ENCODE results near the gene AKAIN1.

The AKAIN1 gene

GRCh38 chr18:5197032-5197434 lies at the start of gene AKAIN1:
AKAIN1 (minus strand) TSS chr18:5197257; CDS start chr18:5197053, 204 bp downstream.
- peak in 1 of 3 donors; percentile 14 for DNase-seq (ENCODE audit: low read depth in 2 of 3, low spot score in 1 of 3)

GRCh38 chr18:5244941-5245340 lies 47.9 kb upstream of the AKAIN1 start:
- no peak for DNase-seq (ENCODE audit: low read depth in 2 of 3, low spot score in 1 of 3)

GRCh38 chr18:5239447-5239846 lies 42.4 kb upstream of the AKAIN1 start:
- no peak for DNase-seq (ENCODE audit: low read depth in 2 of 3, low spot score in 1 of 3)

- peak; percentile 9 to 23 (median 20) for DNase-seq (ENCODE audit: low read depth in 2 of 3, low spot score in 1 of 3)
These were observed 41.4 kb upstream of the AKAIN1 start for GRCh38 chr18:5238371-5238976.

GRCh38 chr18:5237723-5238370 lies 40.8 kb upstream of the AKAIN1 start:
- DNase-seq (ENCODE audit: low read depth in 2 of 3, low spot score in 1 of 3): peak; percentile 70 to 81 (median 76)

GRCh38 chr18:5237083-5237722 lies 40.1 kb upstream of the AKAIN1 start:
- peak in 2 of 3 donors; percentile 0 to 14 for DNase-seq (ENCODE audit: low read depth in 2 of 3, low spot score in 1 of 3)

- DNase-seq (ENCODE audit: low read depth in 2 of 3, low spot score in 1 of 3): no peak
These were observed 17.7 kb upstream of the AKAIN1 start for GRCh38 chr18:5214583-5215351.

- no peak for DNase-seq (ENCODE audit: low read depth in 2 of 3, low spot score in 1 of 3)
These were observed 10.6 kb upstream of the AKAIN1 start for GRCh38 chr18:5207471-5208150.

GRCh38 chr18:5198311-5198710 lies 1.3 kb upstream of the AKAIN1 start:
- DNase-seq (ENCODE audit: low read depth in 2 of 3, low spot score in 1 of 3): no peak

- no peak for DNase-seq (ENCODE audit: low read depth in 2 of 3, low spot score in 1 of 3)
These were observed 404 bp upstream of the AKAIN1 start for GRCh38 chr18:5197461-5197860.

GRCh38 chr18:5196253-5197031 lies 615 bp downstream of the AKAIN1 start:
- no peak for DNase-seq (ENCODE audit: low read depth in 2 of 3, low spot score in 1 of 3)

- DNase-seq (ENCODE audit: low read depth in 2 of 3, low spot score in 1 of 3): no peak
These were observed 1.4 kb downstream of the AKAIN1 start for GRCh38 chr18:5195656-5196055.

- no peak for DNase-seq (ENCODE audit: low read depth in 2 of 3, low spot score in 1 of 3)
These were observed 16.8 kb downstream of the AKAIN1 start for GRCh38 chr18:5180254-5180653.

GRCh38 chr18:5178519-5178918 lies 18.5 kb downstream of the AKAIN1 start:
- DNase-seq (ENCODE audit: low read depth in 2 of 3, low spot score in 1 of 3): no peak

GRCh38 chr18:5175378-5175777 lies 21.7 kb downstream of the AKAIN1 start:
- no peak for DNase-seq (ENCODE audit: low read depth in 2 of 3, low spot score in 1 of 3)

GRCh38 chr18:5173646-5174045 lies 23.4 kb downstream of the AKAIN1 start:
- no peak for DNase-seq (ENCODE audit: low read depth in 2 of 3, low spot score in 1 of 3)

- no peak for DNase-seq (ENCODE audit: low read depth in 2 of 3, low spot score in 1 of 3)
These were observed 23.8 kb downstream of the AKAIN1 start for GRCh38 chr18:5173236-5173635.

- no peak for DNase-seq (ENCODE audit: low read depth in 2 of 3, low spot score in 1 of 3)
These were observed 29.2 kb downstream of the AKAIN1 start for GRCh38 chr18:5167831-5168230.

- DNase-seq (ENCODE audit: low read depth in 2 of 3, low spot score in 1 of 3): no peak
These were observed 30.3 kb downstream of the AKAIN1 start for GRCh38 chr18:5166606-5167280.

- no peak for DNase-seq (ENCODE audit: low read depth in 2 of 3, low spot score in 1 of 3)
These were observed 32.2 kb downstream of the AKAIN1 start for GRCh38 chr18:5164903-5165302.
